AG09319 (cell line): ENCODE measurements around the gene CABP4.

Experiments
- DNase-seq: peaks from one replicate; pipeline ENCODE4 v3.0.0-alpha.2; 2010; ENCODE audit warnings: low read depth; ENCODE audit errors: extremely low read depth
- TF ChIP-seq, protein P1 (sequence below): IDR thresholded peaks from 2 replicates; pipeline ENCODE4 v1.5.1; 2011; ENCODE audit warnings: low read depth, mild to moderate bottlenecking, inconsistent platforms, low read length, moderate library complexity

CABP4 gene

DNA sequence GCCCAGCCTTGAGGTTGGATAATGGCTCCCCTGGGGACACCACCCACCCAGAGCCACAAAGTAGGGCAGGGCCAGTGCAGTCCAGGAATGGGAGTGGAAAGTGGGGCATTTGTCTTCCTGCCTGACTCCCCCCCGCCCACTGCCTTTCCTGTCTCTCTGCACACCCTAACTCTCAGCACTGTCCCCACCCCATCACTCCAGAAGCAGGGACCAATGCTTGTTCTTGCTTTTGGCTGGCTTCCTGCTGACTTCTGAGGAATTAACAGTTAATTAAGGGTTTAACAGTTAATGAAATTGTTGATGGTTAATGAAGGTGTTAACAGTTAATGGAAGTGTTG lies 45.3 kb downstream of the CABP4 start:
- TF ChIP-seq, protein P1, sequence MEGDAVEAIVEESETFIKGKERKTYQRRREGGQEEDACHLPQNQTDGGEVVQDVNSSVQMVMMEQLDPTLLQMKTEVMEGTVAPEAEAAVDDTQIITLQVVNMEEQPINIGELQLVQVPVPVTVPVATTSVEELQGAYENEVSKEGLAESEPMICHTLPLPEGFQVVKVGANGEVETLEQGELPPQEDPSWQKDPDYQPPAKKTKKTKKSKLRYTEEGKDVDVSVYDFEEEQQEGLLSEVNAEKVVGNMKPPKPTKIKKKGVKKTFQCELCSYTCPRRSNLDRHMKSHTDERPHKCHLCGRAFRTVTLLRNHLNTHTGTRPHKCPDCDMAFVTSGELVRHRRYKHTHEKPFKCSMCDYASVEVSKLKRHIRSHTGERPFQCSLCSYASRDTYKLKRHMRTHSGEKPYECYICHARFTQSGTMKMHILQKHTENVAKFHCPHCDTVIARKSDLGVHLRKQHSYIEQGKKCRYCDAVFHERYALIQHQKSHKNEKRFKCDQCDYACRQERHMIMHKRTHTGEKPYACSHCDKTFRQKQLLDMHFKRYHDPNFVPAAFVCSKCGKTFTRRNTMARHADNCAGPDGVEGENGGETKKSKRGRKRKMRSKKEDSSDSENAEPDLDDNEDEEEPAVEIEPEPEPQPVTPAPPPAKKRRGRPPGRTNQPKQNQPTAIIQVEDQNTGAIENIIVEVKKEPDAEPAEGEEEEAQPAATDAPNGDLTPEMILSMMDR: no peak
- no peak for DNase-seq

DNA sequence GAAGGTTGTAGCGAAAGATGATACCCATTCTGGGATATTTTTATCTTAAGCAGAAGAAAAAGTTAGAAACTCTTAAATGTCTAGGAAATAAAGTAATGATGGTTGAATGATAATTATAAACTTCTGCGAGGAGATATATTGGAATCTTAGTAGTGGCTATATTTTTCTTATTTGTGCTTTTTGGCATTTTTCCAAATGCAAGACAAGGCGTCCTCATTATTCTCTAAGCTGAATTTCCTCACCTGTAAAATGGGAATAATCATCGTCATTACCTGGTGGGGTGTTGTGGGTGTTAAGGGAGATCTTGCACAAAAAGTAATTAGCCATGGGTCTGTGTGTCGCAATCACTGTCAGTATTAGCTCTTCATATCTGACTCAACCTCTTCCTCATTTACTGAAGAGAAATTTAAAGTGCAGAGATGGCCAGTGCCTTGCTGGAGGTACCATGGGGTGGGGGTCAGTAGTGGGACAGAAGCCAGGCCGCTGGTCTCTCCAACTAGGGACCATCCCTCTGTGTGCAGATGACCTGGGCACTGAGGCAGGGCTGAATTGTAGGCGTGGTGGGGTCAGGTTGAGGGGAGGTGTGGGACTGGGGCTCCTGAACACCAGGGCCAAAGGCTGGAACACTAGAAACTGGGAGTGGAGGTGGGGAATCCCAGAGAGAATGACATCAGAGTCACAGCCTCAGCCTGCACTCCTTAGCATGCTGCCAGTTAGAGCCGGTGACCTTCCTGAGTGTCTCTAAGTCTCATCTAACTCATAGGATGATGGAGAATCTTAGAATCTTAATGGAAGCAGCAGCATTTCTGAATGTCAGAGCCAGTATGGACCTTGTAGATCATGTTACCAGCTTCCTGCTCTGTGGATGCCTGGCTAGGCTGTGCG lies 45.9 kb downstream of the CABP4 start:
- no peak for DNase-seq
- TF ChIP-seq, protein P1: no peak

DNA sequence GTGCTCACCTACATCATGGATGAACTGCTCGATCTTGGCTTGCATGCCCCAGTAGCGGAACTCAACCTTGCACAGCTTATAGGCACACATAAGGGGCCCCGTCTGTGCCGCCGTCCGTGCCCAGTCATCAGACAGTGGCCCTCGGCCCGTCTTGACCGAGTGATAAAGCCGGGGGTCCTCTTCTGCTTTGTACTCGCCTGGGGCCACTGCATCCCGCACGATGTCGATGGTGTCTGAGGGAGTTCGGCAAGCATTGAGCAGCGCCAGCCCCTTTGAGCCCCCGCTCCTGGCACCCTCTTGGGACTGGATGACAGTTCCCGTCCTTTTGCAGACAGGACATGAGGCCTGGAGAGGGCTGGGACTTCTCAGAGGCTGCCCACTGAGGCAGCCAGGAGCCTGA lies 46.7 kb downstream of the CABP4 start:
- no peak for DNase-seq
- TF ChIP-seq, protein P1: no peak

DNA sequence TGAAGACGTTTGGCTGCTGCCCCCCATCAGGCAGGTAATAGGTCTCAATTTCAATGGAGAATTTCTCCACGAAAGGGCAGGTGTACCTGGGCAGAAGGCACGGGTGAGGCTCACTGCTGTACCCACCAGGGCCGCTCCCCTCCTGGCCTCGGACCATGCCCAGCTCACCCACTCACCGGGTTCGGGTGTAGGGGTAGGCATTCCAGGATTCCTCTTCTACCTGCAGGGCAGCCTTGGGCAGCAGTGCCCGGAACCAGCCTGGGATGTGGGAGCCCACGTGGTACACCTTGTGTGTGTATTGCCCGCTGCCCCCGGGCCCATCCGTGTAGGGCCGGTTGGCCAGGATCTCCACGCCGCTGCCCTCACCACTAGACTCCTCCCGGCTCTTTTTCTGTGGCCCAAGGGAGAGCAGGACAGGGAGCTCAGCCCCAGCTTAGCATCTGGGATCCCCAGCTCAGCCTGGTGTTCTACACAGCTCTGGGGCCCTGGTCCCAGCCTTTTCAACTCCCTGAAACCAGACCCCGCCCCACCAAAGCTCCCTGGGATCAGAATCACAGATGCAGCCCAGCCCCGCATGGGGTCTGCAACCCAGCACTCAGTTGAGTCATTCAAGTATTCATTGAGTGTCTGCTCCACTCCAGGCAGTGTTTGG lies 47.3 kb downstream of the CABP4 start:
- TF ChIP-seq, protein P1: no peak
- no peak for DNase-seq

DNA sequence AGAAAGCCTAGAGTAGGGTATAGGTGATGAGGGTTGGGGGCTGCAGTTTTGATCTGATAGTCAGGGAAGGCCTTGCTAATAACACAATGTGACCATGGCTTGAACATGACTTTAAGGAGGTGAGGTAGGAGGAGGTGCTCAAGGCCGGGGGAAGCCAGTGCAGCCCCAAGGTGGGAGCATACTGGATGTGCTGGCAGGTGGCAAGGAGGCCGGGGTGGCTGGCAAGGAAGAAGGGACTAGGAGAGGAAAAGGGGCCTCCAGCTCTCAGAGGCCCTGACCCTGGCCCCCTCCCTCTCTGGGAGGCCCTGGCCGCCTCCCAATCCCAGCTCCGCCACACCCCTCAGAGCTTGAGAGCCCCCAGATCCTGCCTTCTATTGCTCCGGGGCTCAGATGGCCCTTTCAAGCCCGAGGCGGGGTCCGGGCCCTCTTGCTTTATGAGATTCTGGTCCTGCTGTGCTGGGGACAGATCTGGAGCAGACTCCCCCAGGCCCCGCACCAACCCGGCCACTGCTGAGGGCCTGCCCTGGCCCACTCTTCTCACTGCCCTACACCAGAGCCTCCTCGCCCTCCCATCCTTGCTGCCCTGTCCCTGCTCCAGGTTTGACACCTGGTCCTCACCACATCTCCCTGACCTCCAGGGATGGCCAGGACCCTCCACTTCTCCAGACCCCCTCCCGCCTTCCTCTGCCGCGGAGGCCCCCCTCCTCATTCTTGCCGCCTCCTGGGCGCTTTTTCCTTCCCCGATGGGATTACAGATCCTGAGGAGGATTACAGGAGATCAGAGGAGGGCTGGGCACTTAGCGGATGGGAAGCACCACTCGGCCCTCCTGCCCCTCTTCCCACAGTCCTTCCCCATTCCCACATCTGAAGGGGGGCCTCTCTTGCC lies 48.2 kb downstream of the CABP4 start:
- TF ChIP-seq, protein P1: no peak
- no peak for DNase-seq

DNA sequence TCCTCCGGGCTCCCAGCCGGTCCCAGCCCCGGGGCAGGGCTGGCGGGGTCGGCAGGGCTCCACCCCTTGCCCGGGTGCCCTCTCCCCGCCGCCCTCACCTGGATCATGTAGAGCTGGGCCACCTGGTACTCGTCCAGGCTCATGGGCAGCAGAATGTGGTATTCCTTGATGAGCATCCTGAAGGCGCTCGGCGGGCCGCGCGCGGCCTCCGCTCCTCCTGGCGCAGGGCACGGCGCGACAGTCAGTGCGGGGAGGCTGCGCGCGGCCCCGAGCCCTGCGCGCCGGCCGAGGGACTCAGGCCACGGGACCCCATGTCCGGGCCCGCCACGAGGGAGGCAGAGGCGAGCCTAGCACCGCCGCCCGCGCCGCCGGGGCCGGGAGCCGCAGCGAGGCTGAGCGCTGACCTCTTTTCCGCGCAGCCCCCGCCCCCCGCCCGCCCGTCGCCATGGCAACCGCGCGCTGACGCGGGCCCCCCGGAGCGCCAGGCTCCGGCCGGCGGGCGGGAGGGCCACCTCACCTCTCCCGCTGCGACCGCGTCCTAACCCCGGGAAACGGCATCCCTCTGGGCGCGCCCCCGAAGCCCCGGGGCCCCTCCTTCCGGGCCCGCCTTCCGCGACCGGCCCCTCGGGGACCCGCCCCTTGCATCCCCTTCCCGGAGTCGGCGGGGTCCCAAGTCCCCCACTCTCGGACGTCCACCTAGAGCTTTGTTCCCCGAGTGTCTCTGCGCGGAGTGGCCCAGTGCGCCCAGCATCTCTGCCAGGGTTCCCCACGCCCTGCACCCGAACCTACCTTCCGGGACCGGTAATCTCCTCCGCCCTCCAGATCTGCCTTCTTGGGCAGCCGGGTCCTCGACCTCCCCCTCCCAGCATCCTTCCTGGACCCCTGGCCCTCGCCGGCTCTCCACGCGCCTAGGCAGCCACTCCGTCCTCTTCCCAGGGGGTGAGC lies 49.1 kb downstream of the CABP4 start:
- DNase-seq: no peak
- TF ChIP-seq, protein P1: no peak
